ENCODE measurements around the gene MPP2.
A peak's percentile ranks its signal among the peaks of the same experiment; 100 is the strongest.
"Not testable (repeated sequence)": the region's sequence is repeated elsewhere in the genome, so short reads cannot be mapped to it uniquely, and the experiment has no call there.

The MPP2 gene

GRCh38 chr17:43905400-43905984 is 1.8 kb downstream of the MPP2 start:
- no peak overlapping the region for H3K4me3 ChIP-seq (ENCODE audit: low read depth, low read length)
- no peak for DNase-seq (ENCODE audit: low read depth)
- TF ChIP-seq, protein P1, sequence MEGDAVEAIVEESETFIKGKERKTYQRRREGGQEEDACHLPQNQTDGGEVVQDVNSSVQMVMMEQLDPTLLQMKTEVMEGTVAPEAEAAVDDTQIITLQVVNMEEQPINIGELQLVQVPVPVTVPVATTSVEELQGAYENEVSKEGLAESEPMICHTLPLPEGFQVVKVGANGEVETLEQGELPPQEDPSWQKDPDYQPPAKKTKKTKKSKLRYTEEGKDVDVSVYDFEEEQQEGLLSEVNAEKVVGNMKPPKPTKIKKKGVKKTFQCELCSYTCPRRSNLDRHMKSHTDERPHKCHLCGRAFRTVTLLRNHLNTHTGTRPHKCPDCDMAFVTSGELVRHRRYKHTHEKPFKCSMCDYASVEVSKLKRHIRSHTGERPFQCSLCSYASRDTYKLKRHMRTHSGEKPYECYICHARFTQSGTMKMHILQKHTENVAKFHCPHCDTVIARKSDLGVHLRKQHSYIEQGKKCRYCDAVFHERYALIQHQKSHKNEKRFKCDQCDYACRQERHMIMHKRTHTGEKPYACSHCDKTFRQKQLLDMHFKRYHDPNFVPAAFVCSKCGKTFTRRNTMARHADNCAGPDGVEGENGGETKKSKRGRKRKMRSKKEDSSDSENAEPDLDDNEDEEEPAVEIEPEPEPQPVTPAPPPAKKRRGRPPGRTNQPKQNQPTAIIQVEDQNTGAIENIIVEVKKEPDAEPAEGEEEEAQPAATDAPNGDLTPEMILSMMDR (IDR thresholded peaks at IDR 0.05; ENCODE audit: control insufficient read depth, extremely low read depth, insufficient read depth) = no peak

GRCh38 chr17:43901861-43902589 is 5.3 kb downstream of the MPP2 start:
- no peak for DNase-seq (ENCODE audit: low read depth)
- TF ChIP-seq, protein P1 (IDR thresholded peaks at IDR 0.05; ENCODE audit: control insufficient read depth, extremely low read depth, insufficient read depth) = no peak
- H3K4me3 ChIP-seq (ENCODE audit: low read depth, low read length) = no peak overlapping the region

DNA sequence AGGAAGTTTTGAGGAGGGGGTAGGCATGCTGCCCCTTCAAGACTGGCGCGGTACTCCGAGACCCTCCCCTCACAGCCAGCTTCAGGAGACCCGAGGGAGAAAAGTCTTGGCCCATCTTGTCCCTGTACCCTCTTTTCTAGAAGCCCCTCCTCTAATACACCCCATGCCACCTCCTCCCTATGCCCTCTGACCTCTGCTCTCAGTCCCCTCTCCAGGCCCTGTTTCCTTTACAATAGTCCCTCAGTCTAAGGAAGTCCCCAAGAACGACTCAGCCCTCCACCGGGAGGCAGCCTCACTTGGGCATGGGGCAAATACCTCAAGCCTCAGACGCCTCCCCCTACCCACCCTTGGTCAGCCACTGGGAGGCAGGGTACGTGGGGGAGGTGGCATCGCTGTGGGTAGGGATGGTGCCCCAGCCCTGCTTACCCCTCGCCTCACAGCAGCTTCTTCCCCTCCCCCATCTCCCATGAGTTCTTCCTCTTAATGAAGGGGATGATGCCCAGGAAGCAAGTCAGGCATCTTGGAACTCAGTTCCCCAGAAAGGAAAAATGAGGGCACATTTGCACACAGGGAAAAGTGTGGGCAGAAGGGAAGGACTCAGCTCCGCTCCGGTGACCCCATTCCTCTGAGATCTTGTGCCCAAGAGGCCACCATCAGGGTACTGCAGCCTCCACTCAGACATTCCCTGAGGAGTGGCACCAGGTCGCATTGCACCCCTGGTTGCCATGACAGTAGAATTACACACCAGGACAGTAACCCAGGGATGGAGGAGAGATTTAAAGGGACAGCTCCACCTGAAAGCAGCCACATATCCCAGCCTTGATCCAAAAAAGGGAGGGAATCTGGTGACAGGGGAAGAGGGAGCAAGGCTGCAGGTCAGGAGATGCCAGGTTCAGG is 6.2 kb downstream of the MPP2 start:
- H3K4me3 ChIP-seq (ENCODE audit: low read depth, low read length) = peak overlapping the region; percentile 78
- no peak for DNase-seq (ENCODE audit: low read depth)
- TF ChIP-seq, protein P1 (IDR thresholded peaks at IDR 0.05; ENCODE audit: control insufficient read depth, extremely low read depth, insufficient read depth) = no peak

- peak overlapping the region; percentile 78 for H3K4me3 ChIP-seq (ENCODE audit: low read depth, low read length)
- TF ChIP-seq, protein P1 (IDR thresholded peaks at IDR 0.05; ENCODE audit: control insufficient read depth, extremely low read depth, insufficient read depth) = no peak
- peak; percentile 17 for DNase-seq (ENCODE audit: low read depth)
Measured at GRCh38 chr17:43900183-43900857, 7.0 kb downstream of the MPP2 start.

DNA sequence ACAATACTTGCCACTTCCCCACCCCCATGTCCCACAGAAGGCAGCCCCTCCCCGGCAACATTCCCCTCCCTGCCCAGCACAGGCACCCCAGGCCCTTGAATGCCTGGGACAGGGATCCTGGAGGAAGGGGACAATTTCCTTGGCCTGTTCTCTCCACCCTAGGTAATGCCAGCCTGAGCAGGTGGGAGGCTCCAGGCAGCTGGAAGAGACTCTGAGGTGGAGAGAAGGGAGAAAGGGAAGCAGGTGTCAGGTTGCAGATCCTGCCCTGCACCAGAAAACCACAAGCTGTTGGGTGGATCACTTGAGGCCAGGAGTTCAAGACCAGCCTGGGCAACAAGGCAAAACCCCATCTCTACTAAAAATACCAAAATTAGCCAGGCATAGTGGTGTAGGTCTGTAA is 8.9 kb downstream of the MPP2 start:
- no peak overlapping the region for H3K4me3 ChIP-seq (ENCODE audit: low read depth, low read length)
- TF ChIP-seq, protein P1 (IDR thresholded peaks at IDR 0.05; ENCODE audit: control insufficient read depth, extremely low read depth, insufficient read depth) = no peak
- no peak for DNase-seq (ENCODE audit: low read depth)

DNA sequence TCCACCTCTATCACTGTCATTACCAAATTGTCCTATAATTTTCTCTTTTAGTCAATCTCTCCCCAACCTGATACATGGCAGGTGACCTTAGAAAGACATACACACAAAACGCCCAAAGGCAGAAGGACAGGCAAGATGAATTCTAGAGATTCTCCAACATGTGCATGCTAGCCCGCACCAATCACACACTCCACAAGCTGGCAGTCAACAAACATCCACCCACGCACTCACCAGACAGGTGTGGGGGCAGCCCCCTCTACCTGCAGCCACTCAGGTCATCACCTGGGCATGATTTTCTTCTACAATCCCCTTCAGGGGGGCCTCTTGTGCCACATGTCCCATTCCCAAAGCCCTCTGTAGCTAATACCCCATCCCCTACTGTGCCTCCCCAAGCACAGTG is 9.5 kb downstream of the MPP2 start:
- TF ChIP-seq, protein P1 (IDR thresholded peaks at IDR 0.05; ENCODE audit: control insufficient read depth, extremely low read depth, insufficient read depth) = no peak
- no peak for DNase-seq (ENCODE audit: low read depth)
- no peak overlapping the region for H3K4me3 ChIP-seq (ENCODE audit: low read depth, low read length)

- not testable (repeated sequence) for H3K4me3 ChIP-seq (ENCODE audit: low read depth, low read length); DNase-seq (ENCODE audit: low read depth)
Measured at GRCh38 chr17:43894494-43894893, 12.8 kb downstream of the MPP2 start.
